GM23248 (cell line): ENCODE results near the gene FBN1.

Experiments
- EZH2 ChIP-seq: fragments of 200-600 bp; sonication (generic); IDR thresholded peaks from 2 replicates; pipeline ENCODE4 v1.6.1; 2018; ENCODE audit warnings: antibody characterized with exemption, mild to moderate bottlenecking; ENCODE audit not compliant: insufficient read depth, poor library complexity, severe bottlenecking
- EZH2phosphoT487 ChIP-seq: fragments of 200-600 bp; sonication (generic); IDR thresholded peaks from 2 replicates; pipeline ENCODE4 v1.6.1; 2018; ENCODE audit warnings: antibody characterized with exemption, moderate library complexity, mild to moderate bottlenecking, low read depth; ENCODE audit not compliant: insufficient read depth

DNA sequence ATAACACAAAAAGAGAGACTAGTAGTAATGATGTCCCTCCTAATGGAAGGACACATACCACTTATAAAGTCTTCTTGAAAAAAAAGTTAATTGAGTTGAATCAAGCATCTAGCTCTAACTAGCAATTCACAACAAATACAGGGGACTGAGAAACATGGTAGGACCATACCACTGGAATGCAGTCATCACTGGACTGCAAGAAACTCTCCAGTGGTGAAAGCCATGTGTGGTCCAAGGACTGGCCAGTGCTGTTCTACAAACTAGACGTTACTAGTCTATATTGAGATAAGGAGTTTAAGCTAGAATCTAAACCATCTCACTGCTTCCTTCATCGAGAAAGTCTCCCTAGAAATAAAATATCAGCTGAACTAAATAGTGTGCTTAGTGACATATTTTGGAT is 16.7 kb downstream of the FBN1 start:
- no peak for TF ChIP-seq EZH2phosphoT487
- no peak for TF ChIP-seq EZH2
